ENCODE results near the gene OR4E1. TPM values are rescaled to one million over a fixed set of nuclear protein-coding genes. Genes with fewer than 3 reads are reported as not detected.
"Not testable (repeated sequence)": the region's sequence is repeated elsewhere in the genome, so short reads cannot be mapped to it uniquely, and the experiment has no call there.

Gene OR4E1
- total RNA-seq, 2 donors from 2014 or later = not detected

- H3K9me3 ChIP-seq = no peaks in the 10 kb centered on the region
- no peaks in the 10 kb centered on the region for H3K27me3 ChIP-seq (replicated peaks; ENCODE audit: insufficient read depth)
- H3K27ac ChIP-seq = no peak overlapping the region
- TF ChIP-seq POLR2A (IDR thresholded peaks at IDR 0.05) (no peak), POLR2AphosphoS5 (IDR thresholded peaks at IDR 0.05) (no peak), CTCF (IDR thresholded peaks at IDR 0.05) (no peak)
- H3K4me3 ChIP-seq = no peak overlapping the region
- H3K36me3 ChIP-seq = no peaks in the 10 kb centered on the region
- intact Hi-C loops (cut with DNase I) = no loop called here
- 73% methylated on average over 5 of the region's 5 CpGs for WGBS
- no peak for DNase-seq (ENCODE audit: low spot score)
- no peaks in the 10 kb centered on the region for H3K4me1 ChIP-seq (replicated peaks)
Observed at GRCh38 chr14:21643407-21643806, 30.2 kb downstream of the OR4E1 start.

GRCh38 chr14:21642683-21643082 is 30.9 kb downstream of the OR4E1 start:
- intact Hi-C loops (cut with DNase I) = no loop called here
- no peaks in the 10 kb centered on the region for H3K27me3 ChIP-seq (replicated peaks; ENCODE audit: insufficient read depth)
- H3K27ac ChIP-seq = no peak overlapping the region
- no peaks in the 10 kb centered on the region for H3K36me3 ChIP-seq
- WGBS = 70% methylated on average over 3 of the region's 3 CpGs
- H3K9me3 ChIP-seq = no peaks in the 10 kb centered on the region
- no peaks in the 10 kb centered on the region for H3K4me1 ChIP-seq (replicated peaks)
- no peak for DNase-seq (ENCODE audit: low spot score)
- TF ChIP-seq POLR2A (IDR thresholded peaks at IDR 0.05) (no peak), POLR2AphosphoS5 (IDR thresholded peaks at IDR 0.05) (no peak), CTCF (IDR thresholded peaks at IDR 0.05) (no peak)
- no peak overlapping the region for H3K4me3 ChIP-seq

GRCh38 chr14:21634840-21635239 is 38.8 kb downstream of the OR4E1 start, which contains the start of gene OR10G2:
Gene OR10G2, minus strand, starts transcription at chr14:21634940. Its CDS starts 98 bp downstream, at chr14:21634842.
- Histone ChIP-seq H3K4me3 (no peak within 1 kb of the TSS), H3K4me1 (replicated peaks) (peaks cover 3% of the 10 kb centered on the region), H3K27ac (no peak within 1 kb of the TSS), H3K9me3 (no peaks in the 10 kb centered on the region), H3K36me3 (no peaks in the 10 kb centered on the region), H3K27me3 (replicated peaks; ENCODE audit: insufficient read depth) (no peaks in the 10 kb centered on the region)
- no peak for TF ChIP-seq POLR2AphosphoS5 (IDR thresholded peaks at IDR 0.05)
- no peak for TF ChIP-seq CTCF (IDR thresholded peaks at IDR 0.05)
- TF ChIP-seq POLR2A (IDR thresholded peaks at IDR 0.05) = no peak
- no peak for DNase-seq (ENCODE audit: low spot score)
- intact Hi-C loops (cut with DNase I) = no loop called here
- WGBS = 77% methylated on average over 4 of the region's 4 CpGs

- H3K9me3 ChIP-seq = no peaks in the 10 kb centered on the region
- H3K36me3 ChIP-seq = no peaks in the 10 kb centered on the region
- DNase-seq (ENCODE audit: low spot score) = peak; percentile 77
- H3K27ac ChIP-seq = peak overlapping the region in 1 of 2 donors; percentile 62
- WGBS = 19% methylated on average over 3 of the region's 3 CpGs
- H3K4me3 ChIP-seq = no peak overlapping the region
- H3K4me1 ChIP-seq (replicated peaks) = peaks cover 3% of the 10 kb centered on the region
- no peaks in the 10 kb centered on the region for H3K27me3 ChIP-seq (replicated peaks; ENCODE audit: insufficient read depth)
- TF ChIP-seq CTCF (IDR thresholded peaks at IDR 0.05) = no peak
- peak; percentile 83 for TF ChIP-seq POLR2AphosphoS5 (IDR thresholded peaks at IDR 0.05)
- intact Hi-C loops (cut with DNase I) = no loop called here
Observed at GRCh38 chr14:21631084-21631483, 42.5 kb downstream of the OR4E1 start.

GRCh38 chr14:21630503-21630902 is 43.1 kb downstream of the OR4E1 start:
- intact Hi-C loops (cut with DNase I); DNase-seq (ENCODE audit: low spot score); H3K4me3 ChIP-seq; H3K4me1 ChIP-seq (replicated peaks); H3K27me3 ChIP-seq (replicated peaks; ENCODE audit: insufficient read depth); H3K36me3 ChIP-seq; H3K9me3 ChIP-seq: not testable (repeated sequence)
- peak overlapping the region in 1 of 2 donors; percentile 62 for H3K27ac ChIP-seq
- WGBS = 85% methylated on average over 1 of the region's 1 CpG
